Fibroblast of lung (primary cell): ENCODE measurements around the gene VN1R5. TPM values are rescaled to one million over a fixed set of nuclear protein-coding genes. Genes with fewer than 3 reads are reported as not detected.
"Not testable (repeated sequence)": the region's sequence is repeated elsewhere in the genome, so short reads cannot be mapped to it uniquely, and the experiment has no call there.

Experiments used
- DNase-seq, 2 donors: peaks; one replicate each; pipeline versions ENCODE4 v3.0.0 to v3.0.0-alpha.2; 2010; ENCODE audit warnings: low read depth in 2 of 2
- H2AFZ ChIP-seq: 2 replicates; pipeline ENCODE4 v1.5.1; 2012; ENCODE audit warnings: low read length, control low read depth, inconsistent platforms
- H3K27ac ChIP-seq: 2 replicates; pipeline ENCODE4 v1.5.1; 2011; ENCODE audit warnings: low read length, control low read depth; ENCODE audit not compliant: insufficient read depth
- H3K27me3 ChIP-seq: 2 replicates; pipeline ENCODE4 v1.5.1; 2011; ENCODE audit warnings: mild to moderate bottlenecking, low read length; ENCODE audit not compliant: control insufficient read depth, insufficient read depth
- H3K36me3 ChIP-seq: 2 replicates; pipeline ENCODE4 v1.5.1; 2011; ENCODE audit warnings: low read length; ENCODE audit not compliant: control insufficient read depth, insufficient read depth
- H3K4me1 ChIP-seq: 2 replicates; pipeline ENCODE4 v1.5.1; 2011; ENCODE audit warnings: low read length; ENCODE audit not compliant: control insufficient read depth, insufficient read depth; ENCODE audit errors: extremely low read depth
- H3K4me2 ChIP-seq: 2 replicates; pipeline ENCODE4 v1.5.1; 2011; ENCODE audit warnings: low read length, control low read depth; ENCODE audit not compliant: insufficient read depth; ENCODE audit errors: extremely low read depth
- H3K4me3 ChIP-seq, 4 experiments: fragments of 200-600 bp in 1 of 4; sonication (generic) in 1 of 4; replicated peaks in 1 of 4; 2 replicates each; pipeline ENCODE4 v1.5.1; 2011 to 2016; ENCODE audit warnings: low read length in 4 of 4, low read depth in 3 of 4, mild to moderate bottlenecking in 3 of 4, control low read depth in 2 of 4, inconsistent platforms in 1 of 4, mixed read lengths in 1 of 4; ENCODE audit not compliant: insufficient read depth in 1 of 4; ENCODE audit errors: control extremely low read depth in 1 of 4
- H3K79me2 ChIP-seq: 2 replicates; pipeline ENCODE4 v1.5.1; 2012; ENCODE audit warnings: mild to moderate bottlenecking, low read length, inconsistent platforms; ENCODE audit not compliant: control insufficient read depth, insufficient read depth
- H3K9ac ChIP-seq: 2 replicates; pipeline ENCODE4 v1.5.1; 2011; ENCODE audit warnings: mild to moderate bottlenecking, low read length, control low read depth; ENCODE audit not compliant: insufficient read depth
- H3K9me3 ChIP-seq: 2 replicates; pipeline ENCODE4 v1.5.1; 2012; ENCODE audit warnings: low read depth, low read length; ENCODE audit not compliant: control insufficient read depth, insufficient read depth
- H4K20me1 ChIP-seq: 2 replicates; pipeline ENCODE4 v1.5.1; 2011; ENCODE audit warnings: low read length; ENCODE audit not compliant: control insufficient read depth, insufficient read depth; ENCODE audit errors: extremely low read depth
- CTCF ChIP-seq, 2 donors: IDR thresholded peaks in 1 of 2; conservative IDR thresholded peaks in 1 of 2; 1 replicate in 1 of 2; 2 replicates in 1 of 2; pipeline ENCODE4 v1.5.1; 2011 to 2012; ENCODE audit warnings: low read length in 2 of 2, control low read depth in 1 of 2, inconsistent platforms in 1 of 2, low read depth in 1 of 2, mild to moderate bottlenecking in 1 of 2
- EZH2 ChIP-seq: IDR thresholded peaks from 2 replicates; pipeline ENCODE4 v1.5.1; 2012; ENCODE audit warnings: low read length, control low read depth, mild to moderate bottlenecking; ENCODE audit errors: missing control alignments
- polyA plus RNA-seq, 2 donors: library from polyadenylated mRNA; depleted of rRNA in 1 of 2; stranded (reverse) in 1 of 2; unstranded in 1 of 2; fragments of >200 nt; gene quantifications; 2 replicates each; pipeline ENCODE4 v1.2.1, GENCODE V29; 2011 to 2012; ENCODE audit warnings: missing spikeins in 1 of 2
- total RNA-seq: library from RNA; depleted of rRNA; stranded (reverse); fragments of >200 nt; gene quantifications from 2 replicates; pipeline ENCODE4 v1.2.1, GENCODE V29; 2014

The VN1R5 gene
- total and polyA plus RNA-seq, 2 donors (not counting 1 experiment from before 2014, with no cell fraction given): not detected

- H3K9ac ChIP-seq: no peak overlapping the region
- TF ChIP-seq CTCF (conservative IDR thresholded peaks at IDR 0.05 in 1 of 2, IDR thresholded peaks at IDR 0.05 in 1 of 2; ENCODE audit: low read depth in 1 of 2, low read length in 2 of 2) (no peak), EZH2 (no peak)
- H3K4me3 ChIP-seq: no peak overlapping the region
These were observed 30.3 kb downstream of the VN1R5 start for GRCh38 chr1:247286134-247286670.

GRCh38 chr1:247287460-247287859 is 31.6 kb downstream of the VN1R5 start:
- Histone ChIP-seq H3K9me3 (no peaks in the 10 kb centered on the region), H3K27ac (no peak overlapping the region), H3K9ac (no peak overlapping the region), H3K4me2 (no peak overlapping the region), H3K27me3 (no peaks in the 10 kb centered on the region), H2AFZ (no peak overlapping the region), H3K4me1 (no peaks in the 10 kb centered on the region), H3K4me3 (no peak overlapping the region), H3K79me2 (no peaks in the 10 kb centered on the region), H3K36me3 (no peaks in the 10 kb centered on the region), H4K20me1 (no peaks in the 10 kb centered on the region)
- DNase-seq: no peak
- TF ChIP-seq CTCF (conservative IDR thresholded peaks at IDR 0.05 in 1 of 2, IDR thresholded peaks at IDR 0.05 in 1 of 2; ENCODE audit: low read depth in 1 of 2, low read length in 2 of 2) (no peak), EZH2 (no peak)

More at GRCh38 chr1:247286134-247286670, 30.3 kb downstream of the VN1R5 start:
- Histone ChIP-seq H3K9me3 (no peaks in the 10 kb centered on the region), H4K20me1 (no peaks in the 10 kb centered on the region), H2AFZ (no peak overlapping the region), H3K36me3 (no peaks in the 10 kb centered on the region), H3K27ac (no peak overlapping the region), H3K79me2 (no peaks in the 10 kb centered on the region), H3K4me1 (no peaks in the 10 kb centered on the region), H3K4me2 (no peak overlapping the region), H3K27me3 (no peaks in the 10 kb centered on the region)
- DNase-seq: no peak

GRCh38 chr1:247288341-247288740 is 32.5 kb downstream of the VN1R5 start:
- no peak overlapping the region for H3K4me3 ChIP-seq
- no peak overlapping the region for H3K27ac ChIP-seq
- H3K4me1 ChIP-seq: no peaks in the 10 kb centered on the region
- H3K36me3 ChIP-seq: no peaks in the 10 kb centered on the region
- no peaks in the 10 kb centered on the region for H3K79me2 ChIP-seq
- no peak overlapping the region for H3K9ac ChIP-seq
- no peaks in the 10 kb centered on the region for H3K27me3 ChIP-seq
- DNase-seq: no peak
- no peak overlapping the region for H2AFZ ChIP-seq
- no peaks in the 10 kb centered on the region for H3K9me3 ChIP-seq
- no peak overlapping the region for H3K4me2 ChIP-seq
- H4K20me1 ChIP-seq: no peaks in the 10 kb centered on the region
- TF ChIP-seq EZH2: no peak

GRCh38 chr1:247289274-247289892 is 33.5 kb downstream of the VN1R5 start:
- H3K27ac ChIP-seq, H3K27me3 ChIP-seq, H3K9ac ChIP-seq, H3K79me2 ChIP-seq, H2AFZ ChIP-seq, H3K4me2 ChIP-seq, DNase-seq, H3K9me3 ChIP-seq, H3K36me3 ChIP-seq, H3K4me3 ChIP-seq, H4K20me1 ChIP-seq, H3K4me1 ChIP-seq: not testable (repeated sequence)
